Esophagus muscularis mucosa (tissue), 3 donors: Measurements from ENCODE around the gene INPP4B.

Experiments used
- CTCF ChIP-seq, 3 experiments: fragments of 200-600 bp in 2 of 3; fragments of 450-650 bp in 1 of 3; sonication (generic) in 2 of 3; IDR thresholded peaks; one replicate each; pipeline ENCODE4 v1.5.1; 2017 to 2019; ENCODE audit warnings: antibody characterized with exemption in 3 of 3, mild to moderate bottlenecking in 2 of 3, moderate library complexity in 1 of 3
- POLR2AphosphoS5 ChIP-seq, 2 donors: sonication (generic); formaldehyde crosslinking; IDR thresholded peaks; one replicate each; pipeline ENCODE4 v1.6.1; 2017; ENCODE audit warnings: antibody characterized with exemption in 2 of 2

- no peak for TF ChIP-seq CTCF (IDR thresholded peaks at IDR 0.05)
- no peak for TF ChIP-seq POLR2AphosphoS5 (IDR thresholded peaks at IDR 0.05)
Observed at GRCh38 chr4:142336251-142336934, 509.7 kb downstream of the INPP4B start.
